Natural killer cell (primary cell): ENCODE measurements around the gene NFIL3. TPM values are rescaled to one million over a fixed set of nuclear protein-coding genes. Genes with fewer than 3 reads are reported as not detected.
A peak's percentile ranks its signal among the peaks of the same experiment; 100 is the strongest.

Experiments
- ATAC-seq, 3 donors: fragments of 150-1000 bp in 2 of 3; fragments of 200-7000 bp in 1 of 3; cut with Tn5 transposase; 1 replicate in 1 of 3; 2 replicates in 2 of 3; pipeline ENCODE4 v1.10.0; 2021; ENCODE audit warnings: mild to moderate bottlenecking in 2 of 3, moderate library complexity in 2 of 3
- DNase-seq, 2 donors: peaks; one replicate each; pipeline versions ENCODE4 v3.0.0 to v3.0.0-alpha.2; 2013 to 2021; ENCODE audit warnings: mixed read lengths in 1 of 2
- H3K27ac ChIP-seq: one replicate; pipeline ENCODE4 v1.5.1; 2013; ENCODE audit warnings: mild to moderate bottlenecking, low read length
- H3K27me3 ChIP-seq: one replicate; pipeline ENCODE4 v1.6.1; 2013; ENCODE audit warnings: low read length; ENCODE audit not compliant: control insufficient read depth, insufficient read depth
- H3K36me3 ChIP-seq: one replicate; pipeline ENCODE4 v1.6.1; 2013; ENCODE audit warnings: low read length; ENCODE audit not compliant: control insufficient read depth, insufficient read depth
- H3K4me1 ChIP-seq: one replicate; pipeline ENCODE4 v1.6.1; 2013; ENCODE audit warnings: low read length; ENCODE audit not compliant: control insufficient read depth, insufficient read depth
- H3K4me3 ChIP-seq: one replicate; pipeline ENCODE4 v1.5.1; 2013; ENCODE audit warnings: low read length
- H3K9me3 ChIP-seq: one replicate; pipeline ENCODE4 v1.6.1; 2013; ENCODE audit warnings: low read length; ENCODE audit not compliant: control insufficient read depth, insufficient read depth
- H3K27ac Mint-ChIP-seq, 2 donors: one replicate each; pipeline ENCODE4 v1.8.0; 2022; ENCODE audit warnings: mild to moderate bottlenecking in 2 of 2, mixed read lengths in 2 of 2, moderate library complexity in 1 of 2
- H3K27me3 Mint-ChIP-seq, 2 donors: one replicate each; pipeline ENCODE4 v1.8.0; 2022; ENCODE audit warnings: low read depth in 2 of 2, mixed read lengths in 2 of 2
- H3K36me3 Mint-ChIP-seq: one replicate; pipeline ENCODE4 v1.8.0; 2022; ENCODE audit warnings: mixed read lengths
- H3K4me1 Mint-ChIP-seq, 2 donors: one replicate each; pipeline ENCODE4 v1.8.0; 2022; ENCODE audit warnings: mixed read lengths in 2 of 2
- H3K4me3 Mint-ChIP-seq: one replicate; pipeline ENCODE4 v1.8.0; 2022; ENCODE audit warnings: mild to moderate bottlenecking, moderate library complexity, mixed read lengths
- H3K9me3 Mint-ChIP-seq, 2 donors: one replicate each; pipeline ENCODE4 v1.8.0; 2022; ENCODE audit warnings: mixed read lengths in 2 of 2
- WGBS: methylation state at CpG from one replicate; pipeline ENCODE4 v1.1.7; 2013; ENCODE audit warnings: missing lambda C conversion rate; ENCODE audit not compliant: insufficient coverage; 5-methylcytosine and 5-hydroxymethylcytosine counted together
- intact Hi-C: fragments of 100-400 bp; cut with micrococcal nuclease; formaldehyde crosslinking; loops from one replicate; pipeline ENCODE4 v1.14.2; 2022
- total RNA-seq, 4 donors: library from RNA; stranded (reverse); fragments of 120-200 nt in 1 of 4; gene quantifications; one replicate each; pipeline versions ENCODE4 v1.2.3 to v1.2.4, GENCODE V29; 2013 to 2022
- TF ChIP-seq, protein P1 (sequence below): fragments of 200-600 bp; IDR thresholded peaks from one replicate; pipeline ENCODE4 v1.8.0; 2022; ENCODE audit warnings: antibody characterized with exemption

Gene NFIL3
- total RNA-seq, 3 donors from 2014 or later (not counting 1 experiment from before 2014, with no cell fraction given) = 94.6 to 98.0 (median 97.0) TPM

GRCh38 chr9:91405343-91406077, 18.1 kb downstream of the NFIL3 start:
- no peaks in the 10 kb centered on the region for H3K9me3 Mint-ChIP-seq
- DNase-seq (no peak), ATAC-seq (peak in 1 of 3 donors; percentile 11)
- H3K4me3 Mint-ChIP-seq = no peak overlapping the region
- H3K4me1 Mint-ChIP-seq = peaks cover 34 to 37% of the 10 kb centered on the region in 2 donors
- Histone ChIP-seq H3K27me3 (no peaks in the 10 kb centered on the region), H3K4me1 (peaks cover 7% of the 10 kb centered on the region), H3K36me3 (peaks cover 8% of the 10 kb centered on the region), H3K27ac (no peak overlapping the region), H3K4me3 (no peak overlapping the region), H3K9me3 (no peaks in the 10 kb centered on the region)
- peaks cover 0 to 3% of the 10 kb centered on the region in 2 donors for H3K27me3 Mint-ChIP-seq
- intact Hi-C loops = no loop called here
- H3K27ac Mint-ChIP-seq = no peak overlapping the region
- TF ChIP-seq, protein P1, sequence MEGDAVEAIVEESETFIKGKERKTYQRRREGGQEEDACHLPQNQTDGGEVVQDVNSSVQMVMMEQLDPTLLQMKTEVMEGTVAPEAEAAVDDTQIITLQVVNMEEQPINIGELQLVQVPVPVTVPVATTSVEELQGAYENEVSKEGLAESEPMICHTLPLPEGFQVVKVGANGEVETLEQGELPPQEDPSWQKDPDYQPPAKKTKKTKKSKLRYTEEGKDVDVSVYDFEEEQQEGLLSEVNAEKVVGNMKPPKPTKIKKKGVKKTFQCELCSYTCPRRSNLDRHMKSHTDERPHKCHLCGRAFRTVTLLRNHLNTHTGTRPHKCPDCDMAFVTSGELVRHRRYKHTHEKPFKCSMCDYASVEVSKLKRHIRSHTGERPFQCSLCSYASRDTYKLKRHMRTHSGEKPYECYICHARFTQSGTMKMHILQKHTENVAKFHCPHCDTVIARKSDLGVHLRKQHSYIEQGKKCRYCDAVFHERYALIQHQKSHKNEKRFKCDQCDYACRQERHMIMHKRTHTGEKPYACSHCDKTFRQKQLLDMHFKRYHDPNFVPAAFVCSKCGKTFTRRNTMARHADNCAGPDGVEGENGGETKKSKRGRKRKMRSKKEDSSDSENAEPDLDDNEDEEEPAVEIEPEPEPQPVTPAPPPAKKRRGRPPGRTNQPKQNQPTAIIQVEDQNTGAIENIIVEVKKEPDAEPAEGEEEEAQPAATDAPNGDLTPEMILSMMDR = no peak
- peaks cover 13% of the 10 kb centered on the region for H3K36me3 Mint-ChIP-seq
- WGBS = 96% methylated on average over 25 of the region's 25 CpGs

- H3K27ac Mint-ChIP-seq = peak overlapping the region; percentile 1 to 39
- peaks cover 22 to 23% of the 10 kb centered on the region in 2 donors for H3K4me1 Mint-ChIP-seq
- Histone ChIP-seq H3K27me3 (no peaks in the 10 kb centered on the region), H3K9me3 (no peaks in the 10 kb centered on the region), H3K36me3 (peaks cover 1% of the 10 kb centered on the region), H3K4me3 (no peak overlapping the region), H3K27ac (no peak overlapping the region), H3K4me1 (peaks cover 7% of the 10 kb centered on the region)
- 67% methylated on average over 14 of the region's 14 CpGs for WGBS
- H3K4me3 Mint-ChIP-seq = no peak overlapping the region
- no peaks in the 10 kb centered on the region for H3K36me3 Mint-ChIP-seq
- intact Hi-C loops = no loop called here
- peaks cover 0 to 3% of the 10 kb centered on the region in 2 donors for H3K27me3 Mint-ChIP-seq
- DNase-seq = no peak
- no peak for ATAC-seq
- no peaks in the 10 kb centered on the region for H3K9me3 Mint-ChIP-seq
- TF ChIP-seq, protein P1 = no peak
These were observed 19.7 kb downstream of the NFIL3 start for GRCh38 chr9:91403665-91404543.

DNA sequence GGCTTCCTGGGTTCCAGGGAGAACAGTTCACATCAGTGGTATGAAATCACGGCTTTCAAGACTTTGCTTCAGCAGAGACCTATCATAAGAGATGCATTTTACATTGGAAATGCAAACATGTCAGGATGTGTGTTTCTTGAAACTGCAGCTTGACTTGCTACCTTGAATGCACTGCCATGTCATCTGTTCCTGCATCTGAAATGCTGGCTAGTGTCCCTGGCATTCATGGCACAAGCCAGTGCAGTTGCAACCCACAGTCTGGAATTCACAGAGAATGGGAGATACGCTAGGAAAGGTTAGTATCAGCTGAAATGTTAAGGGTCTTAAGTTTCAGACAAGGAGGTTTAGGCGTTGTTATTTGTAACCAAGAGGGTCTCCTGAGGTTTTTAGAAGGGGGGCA, 24.7 kb downstream of the NFIL3 start:
- H3K9me3 Mint-ChIP-seq = no peaks in the 10 kb centered on the region
- Histone ChIP-seq H3K27ac (no peak overlapping the region), H3K4me3 (no peak overlapping the region), H3K4me1 (no peaks in the 10 kb centered on the region), H3K36me3 (no peaks in the 10 kb centered on the region), H3K9me3 (no peaks in the 10 kb centered on the region), H3K27me3 (no peaks in the 10 kb centered on the region)
- TF ChIP-seq, protein P1 = no peak
- DNase-seq = no peak
- H3K4me3 Mint-ChIP-seq = no peak overlapping the region
- 87% methylated on average over 3 of the region's 3 CpGs for WGBS
- intact Hi-C loops = no loop called here
- H3K36me3 Mint-ChIP-seq = no peaks in the 10 kb centered on the region
- peaks cover 12 to 15% of the 10 kb centered on the region in 2 donors for H3K4me1 Mint-ChIP-seq
- H3K27ac Mint-ChIP-seq = no peak overlapping the region
- H3K27me3 Mint-ChIP-seq = peaks cover 0 to 3% of the 10 kb centered on the region in 2 donors
- no peak for ATAC-seq
